Skeletal muscle tissue (tissue), 4 donors: ENCODE measurements around the gene NUDT5. TPM values are rescaled to one million over a fixed set of nuclear protein-coding genes. Genes with fewer than 3 reads are reported as not detected.
"Not testable (repeated sequence)": the region's sequence is repeated elsewhere in the genome, so short reads cannot be mapped to it uniquely, and the experiment has no call there.

Source experiments
- H3K27ac ChIP-seq: one replicate; pipeline ENCODE4 v1.7.0; 2013; ENCODE audit warnings: mild to moderate bottlenecking, low read depth, low read length, inconsistent platforms
- H3K27me3 ChIP-seq, 3 donors: one replicate each; pipeline ENCODE4 v1.7.0; 2013; ENCODE audit warnings: low read length in 3 of 3; ENCODE audit not compliant: control insufficient read depth in 3 of 3, insufficient read depth in 3 of 3
- H3K36me3 ChIP-seq, 3 donors: one replicate each; pipeline ENCODE4 v1.7.0; 2013; ENCODE audit warnings: low read length in 3 of 3; ENCODE audit not compliant: control insufficient read depth in 3 of 3, insufficient read depth in 3 of 3
- H3K4me1 ChIP-seq, 3 donors: one replicate each; pipeline ENCODE4 v1.7.0; 2013; ENCODE audit warnings: low read length in 3 of 3, mild to moderate bottlenecking in 3 of 3; ENCODE audit not compliant: control insufficient read depth in 3 of 3, insufficient read depth in 3 of 3
- H3K4me3 ChIP-seq, 3 donors: one replicate each; pipeline ENCODE4 v1.7.0; 2013; ENCODE audit warnings: low read length in 3 of 3
- H3K9ac ChIP-seq, 3 donors: one replicate each; pipeline ENCODE4 v1.7.0; 2013; ENCODE audit warnings: low read length in 3 of 3, mild to moderate bottlenecking in 3 of 3, moderate library complexity in 2 of 3, low read depth in 1 of 3
- H3K9me3 ChIP-seq, 3 donors: one replicate each; pipeline ENCODE4 v1.7.0; 2013; ENCODE audit warnings: low read length in 3 of 3; ENCODE audit not compliant: control insufficient read depth in 3 of 3
- total RNA-seq: library from RNA; depleted of rRNA; stranded (reverse); fragments of >200 nt; gene quantifications from one replicate; pipeline ENCODE4 v1.2.3, GENCODE V29; 2014
- donor health status: Osteomylitis.

Gene NUDT5
- total RNA-seq, 1 donor from 2014 or later, result 15.7 TPM

DNA sequence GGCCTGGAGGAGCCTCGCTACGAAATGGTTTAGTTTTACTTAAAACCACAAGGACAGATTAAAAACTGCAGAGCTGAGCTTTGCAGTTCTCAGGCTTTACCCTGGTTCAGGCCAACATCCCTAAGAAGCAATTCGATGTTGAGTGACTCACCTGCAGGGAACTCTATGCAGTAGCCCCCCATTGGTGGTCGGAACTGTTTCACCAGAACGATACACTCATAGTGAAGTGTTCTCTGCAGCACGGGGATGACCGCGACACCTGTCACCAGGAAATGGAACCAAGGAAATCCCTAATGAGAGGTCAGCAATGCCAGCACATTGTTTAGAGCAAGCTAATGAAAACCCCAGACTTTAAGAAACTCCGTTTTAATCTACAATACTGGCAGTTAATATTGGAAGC lies 18.0 kb downstream of the NUDT5 start:
- Histone ChIP-seq H3K9me3 (no peaks in the 10 kb centered on the region), H3K4me1 (no peaks in the 10 kb centered on the region), H3K4me3 (no peak overlapping the region), H3K27me3 (no peaks in the 10 kb centered on the region), H3K27ac (no peak overlapping the region), H3K36me3 (peaks cover 26 to 40% (median 34%) of the 10 kb centered on the region in 3 donors), H3K9ac (no peak overlapping the region)

DNA sequence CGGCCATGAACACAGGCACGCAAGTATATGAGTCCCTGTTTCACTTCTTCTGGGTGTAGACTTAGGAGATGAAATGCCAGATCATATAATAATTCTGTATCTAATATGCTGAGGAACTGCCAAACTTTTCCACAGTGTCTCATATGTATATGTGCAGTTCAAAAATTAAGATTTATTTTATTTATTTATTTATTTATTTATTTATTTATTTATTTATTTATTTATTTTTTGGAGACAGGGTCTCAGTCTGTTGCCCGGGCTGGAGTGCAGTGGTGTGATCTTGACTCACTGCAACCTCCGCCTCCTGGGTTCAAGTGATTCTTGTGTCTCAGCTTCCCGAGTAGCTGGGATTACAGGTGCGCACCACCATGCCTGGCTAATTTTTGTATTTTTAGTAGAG lies 24.2 kb downstream of the NUDT5 start:
- not testable (repeated sequence) for H3K9me3 ChIP-seq, H3K4me3 ChIP-seq, H3K27ac ChIP-seq, H3K9ac ChIP-seq, H3K27me3 ChIP-seq, H3K4me1 ChIP-seq
- peaks cover 31 to 61% (median 59%) of the 10 kb centered on the region in 3 donors for H3K36me3 ChIP-seq

DNA sequence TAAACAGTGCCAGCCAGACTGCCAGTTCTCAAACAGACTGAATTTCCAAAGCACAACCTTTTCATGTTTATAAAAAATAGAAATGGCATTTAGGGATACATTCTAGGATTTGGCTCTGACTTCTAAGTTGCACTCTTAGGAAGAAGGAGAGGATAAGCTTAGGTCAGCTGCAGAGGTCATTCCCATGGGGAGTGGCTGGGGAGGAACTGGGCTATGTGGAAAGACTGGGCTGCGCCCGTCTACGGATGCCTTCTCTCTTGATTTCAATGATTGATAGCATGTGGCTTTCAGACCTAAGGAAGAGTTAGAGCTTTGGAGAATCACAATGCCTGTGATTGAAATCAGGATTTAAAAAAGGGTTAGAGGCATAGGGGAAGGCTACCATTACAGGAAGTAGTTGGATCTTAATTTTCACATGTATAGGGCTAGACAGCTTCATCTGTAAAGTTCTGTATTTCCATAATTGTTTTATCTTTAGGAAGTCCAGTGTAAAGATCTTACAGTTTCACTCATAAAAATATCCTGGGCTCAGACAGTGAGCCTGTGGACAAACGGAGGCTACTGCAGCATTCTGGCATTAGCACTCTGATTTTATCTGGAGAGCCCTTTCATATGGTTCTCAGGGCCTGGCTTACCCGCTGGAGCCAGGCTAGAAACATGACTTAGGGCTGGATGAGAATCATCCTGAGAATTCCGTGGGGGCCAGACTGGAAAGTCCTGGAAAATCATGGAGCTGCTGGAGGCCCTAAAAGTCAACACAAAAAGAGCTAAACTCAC lies 29.5 kb downstream of the NUDT5 start:
- Histone ChIP-seq H3K4me3 (no peak overlapping the region), H3K36me3 (peaks cover 24 to 58% (median 58%) of the 10 kb centered on the region in 3 donors), H3K9ac (no peak overlapping the region), H3K27ac (no peak overlapping the region), H3K4me1 (no peaks in the 10 kb centered on the region), H3K27me3 (no peaks in the 10 kb centered on the region), H3K9me3 (no peaks in the 10 kb centered on the region)

DNA sequence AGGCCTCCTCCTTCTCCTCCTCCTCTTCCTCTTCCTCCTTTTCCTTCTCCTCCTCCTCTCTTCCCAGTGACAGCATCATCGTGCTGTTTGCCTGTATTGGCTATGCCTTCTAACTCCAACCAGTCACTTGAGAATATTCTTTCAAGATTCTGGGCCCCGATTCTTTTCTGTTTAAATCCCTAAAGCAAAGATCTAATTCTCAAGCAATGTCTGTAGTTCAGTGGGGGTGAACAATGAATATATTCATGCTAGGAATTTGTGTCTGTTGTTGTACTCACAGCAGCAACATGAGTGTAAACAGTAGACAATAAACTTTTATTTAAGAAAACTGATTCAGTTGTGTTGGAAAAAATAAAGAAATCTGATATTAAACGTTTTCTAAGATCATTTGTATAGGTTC lies 30.7 kb downstream of the NUDT5 start:
- Histone ChIP-seq H3K4me1 (no peaks in the 10 kb centered on the region), H3K36me3 (peaks cover 19 to 54% (median 49%) of the 10 kb centered on the region in 3 donors), H3K4me3 (no peak overlapping the region), H3K27me3 (no peaks in the 10 kb centered on the region), H3K9me3 (no peaks in the 10 kb centered on the region), H3K27ac (no peak overlapping the region), H3K9ac (no peak overlapping the region)

DNA sequence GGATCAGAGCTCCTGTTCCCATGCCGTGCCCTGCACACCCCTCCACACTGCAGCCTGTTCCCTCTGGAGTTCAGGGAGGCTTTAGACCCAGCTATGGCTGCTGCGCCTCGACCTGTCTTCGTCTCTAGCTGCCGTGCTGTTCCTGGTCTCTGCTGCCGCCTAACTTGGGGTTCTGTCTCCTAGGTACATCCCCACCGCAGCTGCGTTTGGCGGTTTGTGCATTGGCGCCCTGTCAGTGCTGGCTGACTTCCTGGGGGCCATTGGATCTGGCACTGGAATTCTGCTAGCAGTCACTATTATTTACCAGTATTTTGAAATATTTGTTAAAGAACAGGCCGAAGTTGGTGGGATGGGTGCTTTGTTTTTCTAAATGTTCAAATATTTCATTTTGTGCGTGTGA lies 31.6 kb downstream of the NUDT5 start:
- no peaks in the 10 kb centered on the region for H3K9me3 ChIP-seq
- H3K9ac ChIP-seq, result no peak overlapping the region
- H3K4me3 ChIP-seq, result no peak overlapping the region
- no peak overlapping the region for H3K27ac ChIP-seq
- H3K4me1 ChIP-seq, result no peaks in the 10 kb centered on the region
- no peaks in the 10 kb centered on the region for H3K27me3 ChIP-seq
- H3K36me3 ChIP-seq, result peaks cover 15 to 48% (median 46%) of the 10 kb centered on the region in 3 donors

DNA sequence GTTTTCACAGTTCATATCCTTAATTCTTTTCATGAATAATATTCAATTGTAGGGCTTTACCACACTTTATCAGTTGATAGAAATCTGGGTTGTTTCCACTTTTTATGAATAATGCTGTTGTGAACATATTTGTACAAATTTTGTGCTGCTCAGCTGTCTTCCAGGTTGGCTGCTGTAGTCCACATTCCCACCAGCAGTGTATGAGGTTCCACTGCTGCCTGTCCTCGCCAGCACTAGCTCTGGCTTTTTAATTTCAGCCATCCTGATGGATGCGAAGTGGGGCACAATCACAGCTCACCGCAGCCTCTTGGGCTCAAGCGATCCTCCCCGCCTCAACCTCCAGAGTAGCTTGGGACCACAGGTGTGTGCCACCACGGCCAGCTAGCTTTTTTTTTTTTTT lies 32.8 kb downstream of the NUDT5 start:
- Histone ChIP-seq H3K27ac (no peak overlapping the region), H3K9me3 (no peaks in the 10 kb centered on the region), H3K27me3 (no peaks in the 10 kb centered on the region), H3K36me3 (peaks cover 17 to 45% (median 37%) of the 10 kb centered on the region in 3 donors), H3K4me1 (no peaks in the 10 kb centered on the region), H3K9ac (no peak overlapping the region), H3K4me3 (no peak overlapping the region)

DNA sequence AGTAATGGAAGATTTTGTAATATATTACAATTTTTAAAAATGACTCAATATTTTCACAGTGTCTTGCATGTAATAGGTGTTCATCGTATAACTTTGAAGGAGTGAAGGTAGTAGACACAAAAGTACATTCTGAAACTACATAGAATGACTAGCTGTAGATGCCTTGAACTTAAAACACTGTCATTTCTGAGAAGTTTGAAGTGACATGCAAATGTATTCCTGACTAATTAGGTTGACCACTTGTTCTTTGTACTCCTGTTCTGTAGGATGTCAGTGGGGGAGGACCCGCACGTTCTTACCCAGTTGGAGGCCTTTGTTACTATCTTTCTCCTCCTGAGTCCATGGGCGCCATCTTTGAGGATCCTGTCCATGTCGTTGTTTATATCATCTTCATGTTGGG lies 35.0 kb downstream of the NUDT5 start:
- H3K4me3 ChIP-seq, result no peak overlapping the region
- H3K9ac ChIP-seq, result no peak overlapping the region
- no peaks in the 10 kb centered on the region for H3K9me3 ChIP-seq
- no peaks in the 10 kb centered on the region for H3K4me1 ChIP-seq
- H3K27me3 ChIP-seq, result no peaks in the 10 kb centered on the region
- no peak overlapping the region for H3K27ac ChIP-seq
- peaks cover 13 to 32% (median 30%) of the 10 kb centered on the region in 3 donors for H3K36me3 ChIP-seq

DNA sequence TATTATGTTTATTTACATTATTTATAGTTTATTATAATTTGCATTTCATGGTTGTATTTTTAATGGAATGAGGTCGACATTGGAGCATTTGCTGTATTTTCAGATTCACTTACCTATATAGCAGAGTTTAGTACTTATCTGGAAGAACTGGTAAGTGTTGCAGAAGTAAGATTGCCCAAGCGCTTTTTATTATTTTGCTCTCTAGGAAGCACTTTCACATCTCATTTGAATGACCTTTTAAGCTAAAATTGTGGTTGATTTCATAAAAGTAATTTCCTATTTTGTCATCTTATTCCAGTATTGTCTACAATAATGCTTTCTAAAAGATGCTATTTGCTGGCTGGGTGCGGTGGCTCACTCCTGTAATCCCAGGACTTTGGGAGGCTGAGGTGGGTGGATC lies 37.6 kb downstream of the NUDT5 start:
- Histone ChIP-seq H3K4me3 (no peak overlapping the region), H3K36me3 (peaks cover 8 to 36% (median 22%) of the 10 kb centered on the region in 3 donors), H3K4me1 (no peaks in the 10 kb centered on the region), H3K27ac (no peak overlapping the region), H3K9ac (no peak overlapping the region), H3K27me3 (no peaks in the 10 kb centered on the region), H3K9me3 (no peaks in the 10 kb centered on the region)

DNA sequence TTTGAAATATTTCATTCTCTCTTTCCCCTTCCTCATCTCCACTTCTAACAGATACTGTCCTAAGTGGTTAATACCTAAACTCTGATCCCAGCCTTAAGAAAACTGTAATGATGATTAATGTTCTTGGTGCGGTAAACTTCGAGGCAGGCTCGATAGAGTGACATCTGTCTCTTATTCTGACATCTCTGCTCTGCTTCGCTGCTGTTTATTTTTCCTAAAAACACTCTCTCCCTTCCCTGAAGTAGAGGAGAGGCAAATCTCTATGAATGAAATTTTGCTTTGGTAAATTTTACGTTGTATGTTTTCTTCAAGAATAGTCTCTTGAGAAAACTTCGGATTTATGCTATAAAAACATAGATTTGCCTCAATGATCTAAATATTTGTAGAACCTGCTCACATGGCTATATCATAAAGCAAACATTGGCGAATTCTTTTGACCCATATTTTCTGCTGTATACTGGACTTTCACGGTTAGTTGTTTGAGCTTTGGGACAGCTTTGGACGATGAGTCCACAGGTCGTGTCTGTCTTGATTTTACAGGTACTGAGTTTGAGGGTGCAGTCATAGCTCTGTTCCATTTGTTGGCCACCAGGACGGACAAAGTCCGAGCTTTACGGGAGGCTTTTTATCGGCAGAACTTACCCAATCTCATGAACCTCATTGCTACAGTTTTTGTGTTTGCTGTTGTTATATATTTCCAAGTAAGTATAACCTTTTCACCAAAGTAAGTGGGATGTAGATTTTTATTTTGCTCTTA lies 39.1 kb downstream of the NUDT5 start:
- H3K36me3 ChIP-seq, result peaks cover 5 to 26% (median 14%) of the 10 kb centered on the region in 3 donors
- no peaks in the 10 kb centered on the region for H3K27me3 ChIP-seq
- H3K27ac ChIP-seq, result no peak overlapping the region
- H3K9ac ChIP-seq, result no peak overlapping the region
- no peaks in the 10 kb centered on the region for H3K9me3 ChIP-seq
- no peak overlapping the region for H3K4me3 ChIP-seq
- H3K4me1 ChIP-seq, result no peaks in the 10 kb centered on the region

DNA sequence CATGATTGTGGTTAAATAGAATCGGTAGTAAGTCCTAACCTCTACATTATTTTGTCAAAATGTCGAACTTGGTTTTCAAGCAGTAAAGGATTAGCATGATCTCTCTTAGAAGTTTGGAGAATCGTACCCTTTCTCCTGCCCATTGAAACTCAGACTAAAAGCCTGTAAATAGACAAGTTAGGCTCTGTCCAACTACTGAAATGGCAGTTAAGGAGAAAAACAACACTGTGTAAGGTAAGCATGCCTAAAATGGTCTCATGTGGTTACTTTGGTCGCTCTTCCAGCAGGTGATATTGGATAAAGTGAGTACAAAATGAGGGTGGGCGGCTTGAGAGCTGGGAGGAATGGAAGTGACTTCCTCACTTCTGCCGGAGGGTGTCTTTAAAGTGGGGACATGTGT lies 41.2 kb downstream of the NUDT5 start:
- no peak overlapping the region for H3K4me3 ChIP-seq
- H3K9me3 ChIP-seq, result no peaks in the 10 kb centered on the region
- H3K27me3 ChIP-seq, result no peaks in the 10 kb centered on the region
- no peak overlapping the region for H3K9ac ChIP-seq
- no peak overlapping the region for H3K27ac ChIP-seq
- H3K4me1 ChIP-seq, result no peaks in the 10 kb centered on the region
- peaks cover 5 to 19% (median 16%) of the 10 kb centered on the region in 3 donors for H3K36me3 ChIP-seq
